CD4-positive, alpha-beta T cell treated with Interleukin-17A for 1 hour (primary cell): ENCODE data around the gene TEDC1.
A peak's percentile ranks its signal among the peaks of the same experiment; 100 is the strongest.

Experiments
- DNase-seq: peaks from one replicate; pipeline ENCODE4 v3.0.0-alpha.2; 2020

Gene TEDC1

DNA sequence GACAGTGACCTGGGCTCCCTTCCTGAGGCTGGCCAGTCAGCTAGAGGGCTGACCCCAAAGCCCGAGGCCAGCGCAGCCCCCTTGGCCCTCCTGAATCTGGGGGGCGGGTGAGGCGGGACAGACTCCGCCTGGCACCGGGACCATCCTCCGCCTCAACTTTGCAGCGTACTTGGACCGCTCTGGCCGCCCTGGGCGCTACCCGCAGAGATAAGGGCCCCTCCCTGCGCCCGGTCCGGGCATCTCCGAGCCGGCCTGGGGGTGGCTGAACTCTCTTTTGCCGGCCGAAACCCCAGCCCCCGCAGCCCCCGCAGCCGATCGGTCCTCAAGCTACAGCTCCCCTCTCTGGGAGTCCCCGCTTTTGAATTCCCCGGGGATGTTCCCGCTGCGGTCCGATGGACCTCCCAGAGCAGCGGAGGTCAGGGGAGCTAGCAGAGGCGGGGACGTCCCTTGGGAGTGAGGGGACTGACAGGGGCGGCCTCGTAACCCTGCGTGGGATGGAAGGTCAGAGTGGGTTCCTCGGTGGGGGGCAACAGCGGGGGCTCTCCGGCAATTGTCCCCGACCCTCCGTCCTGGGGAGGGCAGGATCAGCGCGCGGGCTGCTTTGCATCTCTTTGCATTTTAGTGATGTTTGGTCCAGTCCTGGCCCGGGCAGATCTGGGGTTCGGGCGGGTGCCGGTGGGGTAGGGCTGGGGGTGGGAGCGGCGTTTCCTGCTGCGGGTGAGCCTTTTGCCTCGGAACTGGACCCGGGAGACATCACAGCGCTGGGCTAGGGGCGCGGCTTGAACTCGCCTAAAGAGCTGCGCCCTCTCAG lies 4.7 kb upstream of the TEDC1 start, which contains the start of gene CRIP1:
CRIP1 (plus strand) TSS at position 724 of the 811 bp plus-strand sequence. CDS start 374 bp downstream, outside the sequence.
- peak; percentile 32 for DNase-seq

DNA sequence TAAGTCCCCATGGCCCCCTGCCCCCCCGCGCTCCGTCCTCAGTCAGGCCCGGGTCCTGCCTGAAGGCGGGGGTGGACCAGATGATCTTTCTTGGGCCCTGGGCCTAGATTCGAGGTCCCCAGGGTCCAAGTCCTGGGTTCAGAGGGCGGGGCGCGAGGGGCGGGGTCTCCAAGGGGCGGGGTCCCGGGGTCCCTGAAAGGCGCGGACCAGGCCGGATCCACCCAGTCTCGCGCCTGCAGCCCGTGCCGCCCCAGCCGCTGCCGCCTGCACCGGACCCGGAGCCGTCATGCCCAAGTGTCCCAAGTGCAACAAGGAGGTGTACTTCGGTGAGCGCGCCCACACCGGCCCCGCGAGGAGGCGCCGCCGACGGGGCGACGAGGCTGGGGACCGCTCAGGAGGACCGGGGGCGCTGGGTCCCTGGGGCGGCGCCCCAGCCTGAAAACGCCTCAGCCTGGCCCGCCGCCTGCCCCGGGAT lies 4.0 kb upstream of the TEDC1 start:
- peak; percentile 87 for DNase-seq

DNA sequence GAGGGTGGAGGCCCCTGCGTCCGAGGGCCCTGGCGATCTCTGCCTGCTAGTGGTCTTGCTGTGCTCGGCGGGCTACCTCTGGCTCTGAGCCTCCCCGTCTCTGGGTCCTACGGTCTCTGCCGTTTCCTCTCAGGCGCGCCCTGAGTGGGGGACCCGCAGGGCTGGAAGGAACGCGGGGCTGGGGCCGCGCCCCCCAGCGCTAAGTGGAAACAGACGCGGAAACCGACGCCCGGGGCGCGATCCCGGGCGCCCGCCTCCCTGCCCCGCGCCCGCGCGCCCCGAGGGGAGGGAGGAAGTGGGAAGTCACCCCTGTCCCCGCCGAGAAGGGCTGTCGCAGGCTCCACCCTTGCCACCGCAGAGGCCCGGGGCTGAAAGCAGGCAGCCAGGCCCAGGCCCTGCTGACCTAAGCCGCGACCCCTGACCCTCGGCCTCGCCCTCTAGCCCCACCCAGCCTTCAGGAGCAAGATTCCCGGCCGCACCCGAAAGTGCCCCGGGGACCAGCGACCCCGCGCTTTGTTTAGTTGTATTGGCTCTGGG lies 3.5 kb upstream of the TEDC1 start:
- DNase-seq = peak; percentile 82

DNA sequence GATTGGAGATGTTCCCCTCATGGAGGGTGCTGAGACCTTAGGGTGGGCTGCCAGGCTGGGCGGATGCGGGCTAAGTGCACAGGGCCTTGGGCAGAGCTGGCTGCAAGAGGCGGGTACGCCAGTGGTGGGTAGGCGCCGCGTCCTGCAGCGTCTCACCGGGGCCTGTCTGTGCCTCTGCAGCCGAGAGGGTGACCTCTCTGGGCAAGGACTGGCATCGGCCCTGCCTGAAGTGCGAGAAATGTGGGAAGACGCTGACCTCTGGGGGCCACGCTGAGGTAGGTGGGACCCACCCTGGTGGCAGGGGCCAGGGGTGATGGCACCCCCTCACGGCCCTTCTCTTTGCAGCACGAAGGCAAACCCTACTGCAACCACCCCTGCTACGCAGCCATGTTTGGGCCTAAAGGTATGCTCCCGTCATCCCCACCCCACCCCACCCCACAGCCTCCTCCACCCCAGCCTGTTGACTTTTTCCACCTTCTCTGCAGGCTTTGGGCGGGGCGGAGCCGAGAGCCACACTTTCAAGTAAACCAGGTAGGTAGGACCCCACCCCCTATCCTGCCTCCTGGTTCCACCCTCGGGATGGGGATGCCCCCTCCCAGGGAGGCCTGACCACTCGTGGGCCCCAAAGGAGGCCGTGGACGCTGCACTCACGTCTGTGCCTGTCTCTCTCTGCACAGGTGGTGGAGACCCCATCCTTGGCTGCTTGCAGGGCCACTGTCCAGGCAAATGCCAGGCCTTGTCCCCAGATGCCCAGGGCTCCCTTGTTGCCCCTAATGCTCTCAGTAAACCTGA lies 2.9 kb upstream of the TEDC1 start:
- DNase-seq = peak; percentile 59

DNA sequence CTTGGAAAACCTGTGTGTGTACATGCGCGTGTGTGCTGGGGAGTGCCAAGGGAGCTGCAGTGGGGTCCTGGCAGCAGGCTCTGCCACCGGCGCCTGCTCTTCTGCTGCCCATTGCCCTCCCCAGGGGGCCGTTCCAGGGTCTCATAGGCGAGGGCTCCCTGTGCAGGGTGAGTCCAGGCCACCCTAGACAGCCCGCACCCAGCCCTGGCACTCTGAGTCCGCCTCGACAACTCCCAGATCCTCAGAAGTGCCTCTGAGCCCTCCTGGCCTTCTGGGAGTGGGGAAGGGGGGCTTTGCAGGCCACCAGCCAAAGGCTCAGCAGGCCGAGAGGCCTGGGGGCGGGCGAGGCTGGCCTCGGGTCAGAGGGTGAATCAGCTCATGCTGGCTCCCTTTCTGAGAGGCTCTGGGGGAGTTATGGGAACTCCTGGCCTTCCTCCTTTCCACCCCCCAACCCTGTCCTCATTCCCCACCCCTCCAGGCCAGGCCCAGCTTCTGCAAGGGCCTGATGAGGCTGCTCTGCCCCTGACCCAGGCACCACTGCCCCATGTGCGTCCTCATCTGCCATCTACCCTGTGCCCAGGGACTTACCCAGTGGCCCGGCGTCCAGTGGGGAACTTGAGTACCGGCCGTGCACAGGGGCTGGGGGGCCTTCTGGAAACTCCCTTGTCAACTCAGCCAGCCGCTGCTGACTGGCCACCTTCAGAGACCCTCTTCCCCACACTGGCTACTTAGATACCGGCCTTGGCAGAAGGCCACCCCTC lies 2.1 kb upstream of the TEDC1 start:
- DNase-seq = no peak

DNA sequence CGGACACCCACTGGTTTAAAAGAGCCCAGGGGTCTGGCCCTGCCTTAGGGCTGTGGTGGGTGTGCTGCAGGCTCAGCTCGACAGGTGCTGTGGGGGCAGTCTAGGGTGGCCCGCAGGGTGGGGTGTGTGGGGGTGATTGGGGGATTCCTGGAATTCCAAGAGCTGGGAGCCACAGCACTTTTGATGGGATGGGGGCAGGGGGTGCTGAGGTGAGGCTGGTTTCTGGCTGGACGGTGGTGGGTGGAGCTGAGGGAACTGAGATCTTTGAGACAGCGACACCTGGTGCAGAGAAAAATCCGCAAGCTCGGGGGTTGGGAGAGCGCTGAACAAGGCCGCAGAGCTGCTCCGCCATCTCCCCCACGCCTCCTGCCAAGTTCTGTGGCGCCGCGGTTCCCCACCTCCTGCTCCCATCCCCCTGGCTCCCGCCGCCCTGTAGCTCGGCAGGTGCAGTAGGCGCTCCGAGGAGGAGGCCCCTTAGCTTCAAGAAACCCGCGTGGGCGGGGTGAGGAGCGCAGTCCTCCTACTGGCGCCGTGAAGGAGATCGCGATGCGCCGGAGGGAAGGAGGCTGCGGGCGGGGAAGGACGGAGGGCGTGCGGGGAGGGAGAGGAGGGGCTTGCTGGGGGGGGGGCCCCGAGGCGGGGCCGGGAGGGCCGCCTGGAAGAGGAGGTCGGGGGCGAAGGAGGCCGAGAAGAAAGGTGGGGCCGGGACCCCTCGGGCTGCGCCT lies 1.3 kb upstream of the TEDC1 start:
- DNase-seq = peak; percentile 92

DNA sequence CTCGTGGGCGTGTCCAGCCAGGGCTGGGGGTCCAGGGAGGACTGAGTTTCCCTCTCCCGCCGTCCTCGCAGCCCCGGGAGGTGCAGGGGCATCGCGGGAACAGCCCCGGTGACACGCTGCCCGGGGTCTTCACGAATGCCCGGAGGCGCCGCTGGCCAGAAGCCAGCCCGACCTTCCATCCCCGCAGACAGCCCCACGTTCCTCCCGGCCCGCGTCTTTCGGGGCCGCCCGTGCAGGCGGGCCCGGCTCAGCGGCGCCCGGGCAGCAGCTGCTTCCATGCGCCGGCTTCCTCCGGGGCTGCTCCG lies 827 bp upstream of the TEDC1 start:
- no peak for DNase-seq

DNA sequence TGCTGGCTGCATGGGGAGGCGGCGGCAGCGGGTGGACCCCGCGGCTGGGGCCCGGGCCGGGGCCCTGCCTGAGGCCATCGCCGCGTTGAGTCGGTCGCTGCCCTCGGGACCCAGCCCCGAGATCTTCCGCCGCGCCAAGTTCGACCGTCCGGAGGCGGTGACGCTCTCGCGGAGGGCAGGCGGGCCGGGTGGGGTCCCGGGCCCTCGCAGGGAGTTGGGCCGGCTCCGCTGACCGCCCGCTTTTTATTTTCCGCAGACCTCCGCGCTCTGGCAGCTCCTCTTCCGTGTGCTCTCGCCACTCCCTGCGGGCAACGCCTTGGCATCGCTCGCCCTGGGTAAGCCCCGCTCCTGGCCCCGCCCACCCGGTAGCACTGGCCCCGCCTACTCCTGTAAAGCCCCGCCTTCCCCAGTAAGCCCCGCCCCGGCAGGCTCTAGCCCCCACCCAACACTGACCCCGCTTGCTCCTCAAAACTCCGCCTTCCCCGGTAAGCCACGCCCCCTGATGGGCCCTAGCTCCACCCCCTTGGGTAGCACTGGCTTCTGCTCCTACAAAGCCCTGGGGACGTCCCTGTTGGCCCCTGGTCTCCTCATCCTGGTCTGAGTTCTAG lies 424 bp downstream of the TEDC1 start:
- peak; percentile 92 for DNase-seq

DNA sequence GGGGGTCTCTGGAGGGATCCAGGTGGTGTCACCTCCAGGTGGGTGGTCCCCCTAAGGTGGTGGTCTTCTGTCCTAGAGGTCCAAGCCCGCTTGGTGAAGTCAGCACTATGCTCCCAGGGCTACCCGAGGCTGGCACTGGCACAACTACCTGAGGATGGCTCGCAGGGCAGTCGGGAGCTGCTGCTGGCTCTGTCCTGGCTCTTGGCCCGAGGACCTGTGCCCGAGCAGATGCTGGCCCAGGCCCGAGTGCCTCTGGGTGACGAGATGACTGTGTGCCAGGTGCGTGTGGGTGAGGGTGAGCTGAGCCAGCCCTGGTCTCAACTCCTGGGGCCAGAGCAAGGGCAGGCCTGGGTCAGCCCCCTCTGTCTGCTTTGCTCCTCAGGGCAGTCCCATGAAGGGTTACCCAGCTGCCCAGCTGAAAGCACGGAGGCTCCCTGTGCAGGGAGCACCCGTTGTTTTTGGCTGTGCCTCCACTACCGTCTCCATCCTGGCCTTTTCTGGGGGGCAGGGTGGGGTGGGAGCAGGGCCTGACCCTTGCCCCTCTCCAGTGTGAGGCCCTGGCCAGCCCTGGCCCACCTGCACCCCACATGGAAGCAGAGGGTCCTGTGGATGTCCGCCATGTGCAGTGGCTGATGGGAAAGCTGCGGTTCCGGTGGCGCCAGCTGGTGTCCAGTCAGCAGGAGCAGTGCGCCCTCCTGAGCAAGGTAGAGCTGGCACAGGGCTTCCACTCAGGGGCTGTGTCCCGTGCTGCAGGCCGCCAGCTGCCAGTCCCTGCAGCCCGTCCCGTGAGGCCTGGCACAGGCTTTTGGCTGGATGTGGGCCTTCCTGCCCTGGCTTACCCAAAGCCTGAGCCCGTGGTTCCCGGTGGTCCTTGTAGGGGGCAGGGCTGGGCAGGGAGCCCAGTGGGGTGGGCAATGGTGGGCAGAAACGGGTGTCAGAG lies 1.3 kb downstream of the TEDC1 start:
- peak; percentile 42 for DNase-seq

DNA sequence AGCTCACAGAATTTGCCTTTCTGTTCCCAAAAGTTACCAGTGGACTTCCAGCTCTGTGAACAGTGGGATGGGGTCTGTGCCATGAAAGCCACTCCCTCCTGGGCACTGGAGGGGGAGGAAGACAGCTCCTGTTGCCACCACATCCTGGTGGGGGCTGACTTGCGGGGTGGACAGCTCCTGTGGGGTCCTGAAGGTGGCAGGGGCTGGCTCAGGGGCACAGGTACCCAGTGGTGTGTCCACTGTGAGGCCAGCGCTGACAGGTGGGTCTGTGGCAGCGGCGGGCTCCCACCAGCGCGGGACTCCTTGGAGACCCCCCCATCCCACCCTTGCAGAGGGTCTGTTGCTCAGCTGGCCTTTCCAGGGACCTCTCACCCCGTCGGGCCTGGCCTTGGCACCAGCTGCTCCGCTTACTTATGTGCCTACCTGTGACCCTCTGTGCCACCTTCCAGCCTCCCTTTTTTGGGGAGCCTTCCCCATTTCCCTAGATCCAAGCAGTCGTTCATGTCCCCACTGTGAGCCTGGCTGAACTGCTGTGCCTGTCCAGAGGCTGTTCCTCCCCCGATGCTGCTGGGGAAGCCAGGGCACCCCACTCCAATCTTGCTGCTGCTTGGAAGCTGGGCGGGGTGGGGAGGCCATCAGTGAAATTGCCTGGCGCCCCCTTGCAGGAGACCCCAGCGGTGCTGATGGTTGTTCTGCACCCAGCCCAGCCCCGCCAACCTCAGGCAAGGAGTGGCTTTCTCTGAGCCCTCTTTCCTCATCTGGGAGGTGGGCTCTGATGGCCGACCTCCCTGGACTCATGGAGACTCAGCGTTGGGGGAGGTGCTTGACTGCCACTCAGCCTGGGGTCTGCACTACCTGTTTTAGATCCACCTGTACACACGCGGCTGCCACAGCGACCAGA lies 2.2 kb downstream of the TEDC1 start:
- DNase-seq = peak; percentile 33

DNA sequence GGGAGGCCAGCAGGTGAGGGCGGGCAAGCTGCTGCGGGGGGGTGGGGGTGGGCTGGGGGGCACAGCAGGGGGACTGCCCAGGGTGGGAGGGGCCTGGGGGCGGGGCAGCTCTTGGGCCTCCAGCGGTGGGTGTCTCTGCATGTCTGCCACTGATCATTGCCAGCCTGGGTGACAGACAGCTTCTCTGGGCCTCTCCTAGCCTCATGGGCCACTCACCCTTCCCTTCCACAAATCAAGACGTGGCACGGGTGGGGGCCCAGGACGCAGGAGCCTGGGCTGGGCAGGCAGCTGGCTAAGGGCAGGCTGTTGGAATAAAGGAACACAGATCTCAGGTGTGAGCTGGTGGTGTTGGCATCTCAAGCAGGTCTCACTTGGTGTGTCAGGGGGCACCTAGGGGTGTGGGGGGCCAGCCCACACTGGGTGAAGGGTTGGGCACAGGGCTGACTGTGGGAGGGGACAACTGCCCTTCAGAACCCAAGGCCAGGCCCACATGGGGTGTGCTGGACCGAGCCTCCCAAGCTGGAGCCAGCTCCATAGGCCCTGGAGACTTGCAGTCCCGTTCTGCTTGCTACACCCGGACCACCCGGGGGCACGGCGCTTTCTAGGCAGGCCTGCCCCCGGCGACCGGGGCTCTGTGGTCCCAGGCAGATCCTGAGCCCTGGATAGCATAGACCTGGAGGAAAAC lies 3.0 kb downstream of the TEDC1 start:
- DNase-seq = peak; percentile 35

DNA sequence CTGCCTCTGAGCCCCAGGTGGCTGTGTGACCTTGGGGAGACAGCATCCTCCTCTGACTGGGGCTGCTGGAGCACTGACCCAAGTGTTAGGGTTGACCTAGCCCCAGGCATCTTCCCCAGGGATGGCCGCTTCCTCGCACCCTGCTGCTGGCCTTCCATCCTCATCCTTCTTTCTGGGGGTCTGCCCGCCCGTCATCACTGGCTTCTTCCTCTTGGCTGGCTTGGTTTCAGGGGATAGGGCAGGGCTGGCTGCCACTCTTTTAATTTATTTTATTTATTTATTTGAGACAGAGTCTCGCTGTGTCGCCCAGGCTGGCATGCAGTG lies 3.5 kb downstream of the TEDC1 start:
- DNase-seq = peak; percentile 29

DNA sequence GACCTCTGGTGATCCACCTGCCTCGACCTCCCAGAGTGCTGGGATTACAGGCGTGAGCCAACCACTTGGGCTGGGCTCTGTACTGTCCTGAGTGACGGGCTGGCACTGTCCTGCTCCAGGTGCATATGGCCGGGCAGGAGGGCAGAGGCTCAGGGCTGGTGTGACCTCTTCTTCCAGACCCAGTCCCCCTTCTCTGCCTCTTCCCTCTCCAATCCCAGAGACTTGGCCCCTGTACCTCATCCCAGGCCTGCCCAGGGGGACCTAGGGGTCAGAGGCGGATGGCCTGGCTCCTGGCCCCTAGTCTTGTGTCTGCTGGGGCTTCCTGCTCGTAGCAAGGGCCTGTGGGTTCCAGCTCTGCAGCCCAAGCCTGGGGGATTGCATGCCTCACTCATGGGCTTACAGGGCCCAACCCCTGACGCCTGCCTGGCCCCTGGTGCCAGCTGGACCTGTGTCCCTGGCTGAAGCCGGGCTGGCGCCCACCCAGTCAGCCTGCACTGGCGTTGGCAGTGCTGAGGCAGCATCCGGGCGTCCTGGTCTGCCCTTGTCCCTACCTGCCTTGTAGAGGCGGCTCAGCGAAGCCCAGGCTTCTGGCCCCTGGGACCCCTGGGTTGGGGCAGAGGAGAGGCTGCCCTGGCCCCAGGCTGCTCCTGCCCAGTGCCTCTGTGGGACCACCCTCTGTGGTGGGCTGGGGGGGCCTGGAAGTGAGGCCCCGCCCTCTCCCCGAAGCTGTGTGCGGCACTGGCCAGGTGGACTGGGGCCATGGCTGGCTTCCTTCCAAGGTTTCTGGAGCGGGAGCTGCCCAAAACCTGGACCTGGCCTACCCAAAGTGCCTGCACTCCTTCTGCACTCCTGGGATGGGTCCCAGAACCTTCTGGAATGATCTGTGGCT lies 4.3 kb downstream of the TEDC1 start:
- peak; percentile 28 for DNase-seq

DNA sequence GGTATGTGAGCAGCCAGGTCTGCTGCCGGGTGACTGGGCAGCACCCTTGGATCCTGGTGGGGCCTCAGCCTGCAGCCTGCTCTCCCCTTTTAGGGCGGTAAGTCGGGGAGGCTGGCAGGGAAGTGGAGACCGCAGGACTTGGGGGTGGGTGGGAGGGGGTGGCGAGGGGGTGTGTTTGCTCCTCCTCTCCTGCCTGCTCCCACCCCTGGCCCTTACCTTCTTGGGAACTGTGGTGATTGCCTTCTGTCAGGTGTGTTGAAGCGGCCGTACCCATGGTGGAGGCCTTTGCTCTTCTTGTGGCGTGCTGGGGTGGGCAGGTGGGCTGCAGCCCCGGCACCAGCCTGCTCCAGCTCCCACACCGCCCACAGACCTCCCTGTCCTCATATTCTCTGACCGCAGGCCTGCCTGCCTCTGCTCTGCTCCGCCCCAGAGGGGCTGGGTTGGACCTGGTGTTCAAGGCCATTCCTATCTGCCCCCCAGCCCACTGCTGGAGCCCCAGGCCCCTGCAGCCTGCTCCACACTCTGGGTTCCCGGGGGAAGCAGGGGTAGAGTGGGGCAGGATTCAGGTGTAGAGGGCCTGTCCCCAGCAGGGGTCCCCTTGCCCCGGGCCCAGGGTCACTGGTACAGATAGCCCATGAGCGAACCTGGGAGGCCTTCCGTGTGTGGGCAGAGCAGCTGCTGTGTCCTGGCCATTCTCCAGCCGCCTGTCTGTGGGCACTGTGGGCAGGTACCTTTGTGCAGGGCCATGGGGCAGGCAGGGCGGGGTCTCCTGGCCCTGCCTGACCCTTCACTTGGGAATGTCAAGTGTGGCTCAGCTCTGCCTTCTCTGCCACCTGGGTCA lies 5.2 kb downstream of the TEDC1 start:
- DNase-seq = peak; percentile 27

DNA sequence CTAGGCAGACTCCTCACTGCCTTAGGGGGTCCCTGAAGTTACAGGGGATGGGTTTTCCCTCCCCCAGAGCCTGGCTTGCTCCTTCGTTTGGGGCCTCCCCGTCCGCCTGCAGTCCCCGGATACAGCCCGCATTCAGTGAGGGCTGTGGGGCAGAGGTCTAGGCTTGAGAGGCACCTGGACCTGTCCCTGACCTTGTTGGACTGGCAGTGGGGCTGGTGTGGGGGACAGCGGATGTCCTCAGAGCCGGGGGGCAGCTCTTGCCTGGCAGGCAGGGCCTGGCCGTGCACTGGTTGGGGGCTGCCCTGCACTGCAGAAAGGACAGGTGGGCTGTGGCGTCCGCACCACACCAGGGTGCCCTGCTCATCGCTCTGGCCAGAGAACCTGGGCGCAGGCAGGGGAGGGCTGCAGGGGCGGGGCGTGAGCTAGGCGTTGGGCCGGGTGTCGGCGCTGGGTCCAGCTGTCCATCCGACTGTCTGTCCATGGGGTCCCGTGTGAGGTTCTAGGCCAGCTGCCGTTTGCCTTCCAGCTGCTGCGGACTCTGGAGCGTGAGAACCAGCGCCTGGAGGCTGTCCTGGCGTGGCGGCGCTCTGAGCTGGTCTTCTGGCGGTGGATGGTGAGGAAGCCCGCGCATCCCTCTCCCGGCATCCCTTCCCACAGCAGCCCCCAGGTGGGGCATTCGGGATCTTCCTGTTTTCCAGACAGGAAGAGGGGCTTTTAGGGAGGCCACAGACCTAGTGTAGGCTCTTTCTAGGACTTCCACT lies 6.0 kb downstream of the TEDC1 start:
- peak; percentile 25 for DNase-seq
